Measurements from ENCODE around the gene PACSIN1.

DNA sequence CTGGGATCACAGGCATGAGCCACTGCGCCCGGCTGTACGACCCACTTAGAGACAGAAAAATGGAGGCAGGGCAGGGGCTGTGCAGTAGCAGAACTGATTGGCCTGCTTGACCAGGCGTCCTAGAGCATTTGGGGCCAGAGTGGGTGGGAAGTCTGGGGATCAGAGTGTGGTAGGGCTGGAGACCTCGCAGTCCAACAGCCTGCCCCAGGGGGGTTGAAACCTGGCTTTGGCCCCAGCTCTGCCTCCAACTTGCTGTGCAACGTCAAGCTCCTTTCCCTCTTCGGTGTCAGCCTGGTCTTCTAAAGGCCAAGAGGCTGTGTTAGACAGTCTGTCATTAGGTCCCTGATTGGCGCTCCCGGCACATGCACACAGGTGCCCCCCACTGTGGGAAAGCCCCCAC is 105.5 kb downstream of the PACSIN1 start:
- TF ChIP-seq, protein P1, sequence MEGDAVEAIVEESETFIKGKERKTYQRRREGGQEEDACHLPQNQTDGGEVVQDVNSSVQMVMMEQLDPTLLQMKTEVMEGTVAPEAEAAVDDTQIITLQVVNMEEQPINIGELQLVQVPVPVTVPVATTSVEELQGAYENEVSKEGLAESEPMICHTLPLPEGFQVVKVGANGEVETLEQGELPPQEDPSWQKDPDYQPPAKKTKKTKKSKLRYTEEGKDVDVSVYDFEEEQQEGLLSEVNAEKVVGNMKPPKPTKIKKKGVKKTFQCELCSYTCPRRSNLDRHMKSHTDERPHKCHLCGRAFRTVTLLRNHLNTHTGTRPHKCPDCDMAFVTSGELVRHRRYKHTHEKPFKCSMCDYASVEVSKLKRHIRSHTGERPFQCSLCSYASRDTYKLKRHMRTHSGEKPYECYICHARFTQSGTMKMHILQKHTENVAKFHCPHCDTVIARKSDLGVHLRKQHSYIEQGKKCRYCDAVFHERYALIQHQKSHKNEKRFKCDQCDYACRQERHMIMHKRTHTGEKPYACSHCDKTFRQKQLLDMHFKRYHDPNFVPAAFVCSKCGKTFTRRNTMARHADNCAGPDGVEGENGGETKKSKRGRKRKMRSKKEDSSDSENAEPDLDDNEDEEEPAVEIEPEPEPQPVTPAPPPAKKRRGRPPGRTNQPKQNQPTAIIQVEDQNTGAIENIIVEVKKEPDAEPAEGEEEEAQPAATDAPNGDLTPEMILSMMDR (IDR thresholded peaks at IDR 0.05; ENCODE audit: poor library complexity): no peak
- TF ChIP-seq EZH2 (IDR thresholded peaks at IDR 0.05; ENCODE audit: borderline replicate concordance) (no peak), EZH2phosphoT487 (IDR thresholded peaks at IDR 0.05; ENCODE audit: low read depth, severe bottlenecking, unreplicated experiment) (no peak)

Data from hepatocyte (in vitro differentiated cells).